Left ventricle myocardium inferior (tissue), 1 donor: ENCODE data around the gene EPHA10. TPM values are rescaled to one million over a fixed set of nuclear protein-coding genes. Genes with fewer than 3 reads are reported as not detected.

Experiments
- DNase-seq: peaks from one replicate; pipeline ENCODE4 v3.0.0-alpha.2; 2020
- H3K27ac ChIP-seq: fragments of 200-600 bp; replicated peaks from 2 replicates; pipeline ENCODE4 v1.8.0; 2021
- H3K27me3 ChIP-seq: fragments of 200-600 bp; 2 replicates; pipeline ENCODE4 v1.8.0; 2021; ENCODE audit warnings: low read depth
- H3K36me3 ChIP-seq: fragments of 200-600 bp; 2 replicates; pipeline ENCODE4 v1.8.0; 2021
- H3K4me1 ChIP-seq: fragments of 200-600 bp; 2 replicates; pipeline ENCODE4 v1.8.0; 2021
- H3K4me3 ChIP-seq: fragments of 200-600 bp; 2 replicates; pipeline ENCODE4 v1.8.0; 2021; ENCODE audit warnings: mild to moderate bottlenecking, moderate library complexity
- H3K9me3 ChIP-seq: fragments of 200-600 bp; replicated peaks from 2 replicates; pipeline ENCODE4 v1.8.0; 2021
- intact Hi-C: fragments of 100-400 bp; cut with micrococcal nuclease; formaldehyde crosslinking; loops from one replicate; pipeline ENCODE4 v1.11.0; 2022
- total RNA-seq: library from RNA; stranded (reverse); fragmentation: NEBNext Ultra II Directional; extraction: Animal tissue kit (Norgen Biotek cat#: 25700); gene quantifications from one replicate; pipeline ENCODE4 v1.2.1, GENCODE V29; 2021
- TF ChIP-seq, protein P1 (sequence below): fragments of 200-600 bp; IDR thresholded peaks from 2 replicates; pipeline ENCODE4 v1.8.0; 2021; ENCODE audit warnings: antibody characterized with exemption, mild to moderate bottlenecking, borderline replicate concordance
- donor health status: DM: no; HTN: yes; CAD: no; lungs with severe emphysema.

EPHA10 gene
- total RNA-seq, 1 donor from 2014 or later, result 0.14 TPM

DNA sequence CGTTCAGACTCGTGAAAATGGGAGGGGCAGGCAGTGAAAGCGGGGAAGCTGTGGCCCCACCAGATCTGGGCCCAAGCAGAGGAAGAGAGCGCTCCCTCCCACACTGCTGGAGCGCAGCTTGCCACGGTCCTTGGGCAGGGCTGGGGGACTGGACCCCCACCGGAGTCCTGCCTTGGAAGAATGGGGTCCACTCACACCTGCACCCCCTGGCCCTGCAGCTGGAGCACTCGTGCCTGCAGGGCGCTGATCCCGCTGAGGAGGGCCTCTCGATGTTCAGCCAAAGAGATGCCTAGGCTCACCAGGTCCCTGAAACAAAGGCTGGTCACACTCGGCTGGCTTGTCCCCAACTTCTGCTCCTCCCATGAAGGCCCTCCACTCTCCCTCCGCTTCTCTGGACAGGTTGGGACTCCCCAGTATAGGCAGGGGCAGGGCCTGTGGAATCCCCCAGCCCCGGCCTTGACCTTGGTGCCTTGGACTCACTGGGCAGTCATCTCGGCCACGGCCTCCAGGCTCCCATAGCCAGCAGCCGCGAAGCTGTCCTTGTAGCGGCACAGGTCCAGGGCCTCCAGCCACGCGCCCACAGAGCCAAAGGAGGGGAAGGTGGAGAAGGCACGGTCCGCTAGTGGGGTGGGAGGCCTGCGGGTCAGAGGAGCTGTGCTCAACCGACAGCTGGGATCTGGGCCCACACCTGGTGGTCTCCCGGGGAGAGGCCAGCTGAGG lies 46.6 kb downstream of the EPHA10 start:
- Histone ChIP-seq H3K36me3 (no peaks in the 10 kb centered on the region), H3K9me3 (no peaks in the 10 kb centered on the region), H3K4me1 (no peaks in the 10 kb centered on the region), H3K27ac (no peak overlapping the region), H3K27me3 (peaks cover 61% of the 10 kb centered on the region), H3K4me3 (no peak overlapping the region)
- TF ChIP-seq, protein P1, sequence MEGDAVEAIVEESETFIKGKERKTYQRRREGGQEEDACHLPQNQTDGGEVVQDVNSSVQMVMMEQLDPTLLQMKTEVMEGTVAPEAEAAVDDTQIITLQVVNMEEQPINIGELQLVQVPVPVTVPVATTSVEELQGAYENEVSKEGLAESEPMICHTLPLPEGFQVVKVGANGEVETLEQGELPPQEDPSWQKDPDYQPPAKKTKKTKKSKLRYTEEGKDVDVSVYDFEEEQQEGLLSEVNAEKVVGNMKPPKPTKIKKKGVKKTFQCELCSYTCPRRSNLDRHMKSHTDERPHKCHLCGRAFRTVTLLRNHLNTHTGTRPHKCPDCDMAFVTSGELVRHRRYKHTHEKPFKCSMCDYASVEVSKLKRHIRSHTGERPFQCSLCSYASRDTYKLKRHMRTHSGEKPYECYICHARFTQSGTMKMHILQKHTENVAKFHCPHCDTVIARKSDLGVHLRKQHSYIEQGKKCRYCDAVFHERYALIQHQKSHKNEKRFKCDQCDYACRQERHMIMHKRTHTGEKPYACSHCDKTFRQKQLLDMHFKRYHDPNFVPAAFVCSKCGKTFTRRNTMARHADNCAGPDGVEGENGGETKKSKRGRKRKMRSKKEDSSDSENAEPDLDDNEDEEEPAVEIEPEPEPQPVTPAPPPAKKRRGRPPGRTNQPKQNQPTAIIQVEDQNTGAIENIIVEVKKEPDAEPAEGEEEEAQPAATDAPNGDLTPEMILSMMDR, result no peak
- intact Hi-C loops, result no loop called here
- DNase-seq, result no peak

DNA sequence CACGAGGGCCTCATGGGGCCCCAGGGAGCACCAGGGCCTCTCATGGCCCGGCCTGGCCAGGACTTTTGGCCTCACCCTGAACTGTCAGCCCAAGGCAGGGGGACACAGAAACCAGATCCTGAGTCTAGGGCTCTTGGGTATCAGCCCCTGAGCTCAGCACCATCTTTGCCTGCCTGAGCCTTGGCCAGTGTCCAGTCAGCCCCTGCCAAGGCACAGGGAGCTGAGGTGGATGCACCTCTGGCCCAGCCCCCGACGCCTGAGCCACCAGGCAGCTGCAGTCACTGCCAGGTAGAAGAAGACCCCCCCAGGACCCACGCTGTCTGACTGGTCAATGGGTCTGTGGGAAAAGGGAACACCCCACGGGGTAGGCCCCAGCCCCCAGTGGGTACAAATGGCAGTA lies 47.3 kb downstream of the EPHA10 start:
- Histone ChIP-seq H3K36me3 (no peaks in the 10 kb centered on the region), H3K9me3 (no peaks in the 10 kb centered on the region), H3K27ac (no peak overlapping the region), H3K27me3 (peaks cover 61% of the 10 kb centered on the region), H3K4me1 (no peaks in the 10 kb centered on the region), H3K4me3 (no peak overlapping the region)
- intact Hi-C loops, result no loop called here
- TF ChIP-seq, protein P1, result no peak
- DNase-seq, result no peak

DNA sequence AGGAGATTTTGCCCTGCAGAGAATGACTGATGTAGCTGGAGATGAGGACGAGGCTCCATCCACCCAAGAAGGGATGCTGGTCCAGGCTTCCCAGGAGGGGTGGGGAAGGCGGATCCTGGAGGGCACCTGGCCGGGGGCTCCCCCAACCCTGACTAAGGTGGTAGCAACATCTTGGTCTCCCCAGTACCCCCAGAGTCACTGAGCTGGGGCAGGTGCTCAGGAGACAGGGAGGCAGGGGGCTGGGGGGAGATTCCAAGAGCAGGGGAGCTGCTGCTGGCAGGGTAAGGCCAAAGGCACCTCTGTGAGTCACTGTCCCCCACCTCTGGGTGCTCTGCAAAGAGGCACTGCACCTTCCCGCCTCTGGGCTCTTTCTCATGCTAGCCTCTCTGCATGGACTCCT lies 48.6 kb downstream of the EPHA10 start:
- Histone ChIP-seq H3K36me3 (no peaks in the 10 kb centered on the region), H3K4me3 (no peak overlapping the region), H3K27ac (no peak overlapping the region), H3K9me3 (no peaks in the 10 kb centered on the region), H3K27me3 (peaks cover 55% of the 10 kb centered on the region), H3K4me1 (no peaks in the 10 kb centered on the region)
- intact Hi-C loops, result no loop called here
- TF ChIP-seq, protein P1, result no peak
- DNase-seq, result no peak

DNA sequence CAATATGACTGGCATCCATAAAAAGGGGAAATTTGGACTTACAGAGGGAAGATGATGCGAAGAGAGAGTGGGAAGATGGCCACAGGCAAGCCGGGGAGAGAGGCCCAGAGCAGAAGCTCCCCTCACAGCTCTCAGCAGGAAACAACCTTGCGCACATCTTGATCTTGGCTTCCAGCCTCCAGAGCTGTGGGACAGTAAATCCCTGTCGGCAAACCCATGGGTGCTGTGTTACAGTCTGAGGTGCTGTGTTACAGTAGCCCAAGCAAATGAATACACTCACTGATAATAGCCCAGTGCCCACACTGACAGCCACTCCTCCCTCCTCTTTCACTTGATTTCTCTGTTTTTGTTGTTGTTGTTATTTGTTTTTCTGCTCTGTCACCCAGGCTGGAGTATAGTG lies 50.2 kb downstream of the EPHA10 start:
- intact Hi-C loops, result no loop called here
- Histone ChIP-seq H3K36me3 (no peaks in the 10 kb centered on the region), H3K4me3 (no peak overlapping the region), H3K4me1 (no peaks in the 10 kb centered on the region), H3K9me3 (no peaks in the 10 kb centered on the region), H3K27ac (no peak overlapping the region), H3K27me3 (peaks cover 42% of the 10 kb centered on the region)
- no peak for DNase-seq
- TF ChIP-seq, protein P1, result no peak

DNA sequence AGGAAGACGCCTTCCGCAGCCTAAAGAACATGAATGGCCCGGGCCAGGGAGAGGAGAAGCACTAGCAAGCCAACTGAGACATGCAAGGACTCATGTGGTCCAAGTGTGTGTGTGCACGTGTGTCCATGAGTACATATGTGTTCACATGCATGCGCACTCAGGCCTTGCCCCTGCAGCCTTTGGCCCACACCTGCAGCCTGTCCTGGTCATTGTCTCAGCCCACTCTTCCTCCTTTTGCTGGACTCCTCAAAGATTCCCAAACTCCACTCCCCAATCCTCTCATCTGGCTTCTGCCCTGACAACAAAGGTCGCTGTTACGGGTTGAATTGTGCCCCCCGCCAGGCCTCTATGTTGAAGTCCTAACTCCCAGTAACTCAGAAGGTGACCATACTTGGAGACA lies 50.7 kb downstream of the EPHA10 start:
- no peak overlapping the region for H3K27ac ChIP-seq
- H3K4me3 ChIP-seq, result no peak overlapping the region
- no peak for DNase-seq
- no peaks in the 10 kb centered on the region for H3K4me1 ChIP-seq
- TF ChIP-seq, protein P1, result no peak
- H3K9me3 ChIP-seq, result no peaks in the 10 kb centered on the region
- intact Hi-C loops, result no loop called here
- no peaks in the 10 kb centered on the region for H3K36me3 ChIP-seq
- peaks cover 38% of the 10 kb centered on the region for H3K27me3 ChIP-seq
